Activated CD8-positive, alpha-beta T cell treated with anti-CD3 and anti-CD28 coated beads, Interleukin-2, amount 10 ng/mL, durations not matched to agents 7 days and 5 days (primary cell): ENCODE results near the gene ADAM22. TPM values are rescaled to one million over a fixed set of nuclear protein-coding genes. Genes with fewer than 3 reads are reported as not detected.

Experiments
- ATAC-seq: fragments of 150-1000 bp; cut with Tn5 transposase; one replicate; pipeline ENCODE4 v1.10.0; 2021; ENCODE audit warnings: moderate library complexity
- CTCF ChIA-PET: fragments of 350-600 bp; sonication (Branson Sonifier 250); formaldehyde crosslinking; loops from one replicate; lab custom pipeline; 2021; ENCODE audit warnings: antibody characterized with exemption; lab: Charles Lee
- POLR2A ChIA-PET: fragments of 350-600 bp; sonication (Branson Sonifier 250); formaldehyde crosslinking; loops from one replicate; lab custom pipeline; 2021; ENCODE audit warnings: antibody characterized with exemption; lab: Charles Lee
- DNase-seq: peaks from one replicate; pipeline ENCODE4 v3.0.0-alpha.2; 2020
- H3K27ac Mint-ChIP-seq: one replicate; pipeline ENCODE4 v1.8.0; 2021; ENCODE audit warnings: mild to moderate bottlenecking, mixed read lengths
- H3K27me3 Mint-ChIP-seq: one replicate; pipeline ENCODE4 v1.8.0; 2021; ENCODE audit warnings: low read depth, mixed read lengths
- H3K36me3 Mint-ChIP-seq: one replicate; pipeline ENCODE4 v1.8.0; 2021; ENCODE audit warnings: low read depth, mixed read lengths
- H3K4me1 Mint-ChIP-seq: one replicate; pipeline ENCODE4 v1.8.0; 2021; ENCODE audit warnings: low read depth, mixed read lengths
- H3K4me3 Mint-ChIP-seq: one replicate; pipeline ENCODE4 v1.8.0; 2021; ENCODE audit warnings: mild to moderate bottlenecking, mixed read lengths
- H3K9me3 Mint-ChIP-seq: one replicate; pipeline ENCODE4 v1.8.0; 2022; ENCODE audit warnings: mixed read lengths; ENCODE audit not compliant: insufficient read depth
- total RNA-seq, 2 experiments: library from RNA; stranded (reverse); gene quantifications; one replicate each; pipeline ENCODE4 v1.2.3, GENCODE V29; 2021

ADAM22 gene
- total RNA-seq, 2 experiments from 2014 or later: 2.2 to 3.1 TPM

GRCh38 chr7:88224601-88225275 is 290.7 kb downstream of the ADAM22 start:
- Mint-ChIP-seq H3K4me3 (no peak overlapping the region), H3K27me3 (peaks cover 7% of the 10 kb centered on the region), H3K27ac (no peak overlapping the region), H3K36me3 (no peaks in the 10 kb centered on the region), H3K9me3 (peaks cover 4% of the 10 kb centered on the region), H3K4me1 (peaks cover 9% of the 10 kb centered on the region)
- ATAC-seq (no peak), DNase-seq (no peak)
- CTCF ChIA-PET: interaction anchor here (1.2 kb wide), 1 partner anchor 291 kb away, joined by 3 read pairs; the partner anchor contains the start of gene ADAM22
- POLR2A ChIA-PET: no interaction called here

GRCh38 chr7:88226201-88226600 is 292.1 kb downstream of the ADAM22 start:
- Mint-ChIP-seq H3K27me3 (peaks cover 17% of the 10 kb centered on the region), H3K4me3 (no peak overlapping the region), H3K9me3 (peaks cover 4% of the 10 kb centered on the region), H3K27ac (no peak overlapping the region), H3K36me3 (no peaks in the 10 kb centered on the region), H3K4me1 (peaks cover under 1% of the 10 kb centered on the region)
- DNase-seq: no peak
- CTCF ChIA-PET: interaction anchor here (1.0 kb wide), 1 partner anchor 19 kb away, joined by 3 read pairs; no protein-coding TSS in a partner anchor
- ATAC-seq: no peak
- POLR2A ChIA-PET: no interaction called here

DNA sequence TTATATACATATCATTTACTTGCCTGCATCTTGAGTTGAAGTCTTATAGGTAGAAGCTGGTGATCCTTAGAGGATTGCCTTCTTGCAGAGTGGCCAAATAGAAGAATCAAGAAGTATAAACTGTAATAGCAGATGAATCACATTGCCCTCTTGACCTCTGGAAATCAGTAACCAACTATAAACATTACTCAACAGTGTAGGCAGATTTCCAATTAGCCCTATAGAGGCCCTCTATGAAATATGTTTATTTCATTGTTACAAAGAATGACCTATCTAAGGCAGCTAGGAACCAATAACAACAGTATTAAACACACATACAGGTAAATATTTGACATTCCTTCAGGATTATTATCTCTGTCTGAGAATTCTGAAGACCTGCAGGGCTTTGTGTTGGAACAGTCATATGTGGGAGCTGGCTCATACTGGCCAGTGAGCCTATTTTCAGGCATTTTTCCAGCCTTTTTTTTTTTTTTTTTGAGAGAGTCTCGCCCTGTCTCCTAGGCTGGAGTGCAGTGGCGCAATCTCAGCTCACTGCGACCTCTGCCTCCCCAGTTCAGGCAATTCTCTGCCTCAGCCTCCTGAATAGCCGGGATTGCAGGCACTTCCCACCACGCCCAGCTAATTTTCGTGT is 292.9 kb downstream of the ADAM22 start:
- H3K9me3 Mint-ChIP-seq: peaks cover 4% of the 10 kb centered on the region
- ChIA-PET POLR2A (no interaction called here), CTCF (interaction anchor here (1.0 kb wide), 1 partner anchor 18 kb away, joined by 3 read pairs; no protein-coding TSS in a partner anchor)
- H3K4me1 Mint-ChIP-seq: no peaks in the 10 kb centered on the region
- H3K27ac Mint-ChIP-seq: no peak overlapping the region
- H3K36me3 Mint-ChIP-seq: no peaks in the 10 kb centered on the region
- H3K4me3 Mint-ChIP-seq: no peak overlapping the region
- DNase-seq (no peak), ATAC-seq (no peak)
- H3K27me3 Mint-ChIP-seq: peaks cover 20% of the 10 kb centered on the region

DNA sequence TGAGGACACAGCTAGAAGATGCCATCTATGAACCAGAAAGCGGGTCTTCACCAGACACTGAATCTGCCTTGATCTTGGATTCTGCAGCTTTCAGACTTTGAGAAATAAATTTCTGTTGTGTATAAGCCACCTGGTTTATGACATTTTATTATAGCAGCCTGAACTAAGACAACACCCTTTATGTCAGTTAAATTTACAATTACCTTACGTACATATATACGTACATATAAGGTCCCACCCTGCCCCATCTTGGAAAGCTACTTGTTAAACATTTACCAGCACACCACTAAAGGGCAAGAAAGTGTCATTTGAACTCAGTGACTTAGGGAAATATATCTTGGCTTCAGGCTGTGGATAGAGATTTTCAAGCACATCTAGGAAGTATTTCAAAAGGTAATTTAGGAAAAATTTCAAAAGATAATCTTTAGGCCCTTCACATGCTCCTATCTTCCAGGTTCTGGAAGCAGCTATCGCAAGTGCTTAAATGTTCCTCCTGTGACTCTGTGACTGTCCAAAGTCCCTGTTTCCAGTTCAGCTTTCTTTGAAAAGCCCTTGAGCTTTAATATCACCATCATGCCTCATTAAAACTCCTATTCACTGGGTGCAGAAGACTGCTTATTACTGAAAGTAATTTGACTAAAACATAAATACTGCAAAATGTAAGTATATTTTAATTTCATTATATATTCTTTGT is 295.4 kb downstream of the ADAM22 start:
- Mint-ChIP-seq H3K27ac (no peak overlapping the region), H3K9me3 (peaks cover 4% of the 10 kb centered on the region), H3K4me1 (no peaks in the 10 kb centered on the region), H3K4me3 (no peak overlapping the region), H3K36me3 (no peaks in the 10 kb centered on the region), H3K27me3 (peaks cover 23% of the 10 kb centered on the region)
- CTCF ChIA-PET: interaction anchor here (1.5 kb wide), 1 partner anchor 25 kb away, joined by 3 read pairs; no protein-coding TSS in a partner anchor
- ATAC-seq (no peak), DNase-seq (no peak)
- POLR2A ChIA-PET: no interaction called here

GRCh38 chr7:88230646-88231045 is 296.6 kb downstream of the ADAM22 start:
- CTCF ChIA-PET: no interaction called here
- ATAC-seq (no peak), DNase-seq (no peak)
- Mint-ChIP-seq H3K27ac (no peak overlapping the region), H3K36me3 (no peaks in the 10 kb centered on the region), H3K9me3 (peaks cover 4% of the 10 kb centered on the region), H3K4me1 (no peaks in the 10 kb centered on the region), H3K4me3 (no peak overlapping the region), H3K27me3 (peaks cover 24% of the 10 kb centered on the region)
- POLR2A ChIA-PET: no interaction called here

GRCh38 chr7:88233828-88234227 is 299.8 kb downstream of the ADAM22 start:
- DNase-seq: no peak
- H3K9me3 Mint-ChIP-seq: no peaks in the 10 kb centered on the region
- peaks cover 4% of the 10 kb centered on the region for H3K4me1 Mint-ChIP-seq
- ATAC-seq: no peak
- peaks cover 27% of the 10 kb centered on the region for H3K27me3 Mint-ChIP-seq
- no peak overlapping the region for H3K4me3 Mint-ChIP-seq
- CTCF ChIA-PET: no interaction called here
- no peak overlapping the region for H3K27ac Mint-ChIP-seq
- POLR2A ChIA-PET: no interaction called here
- no peaks in the 10 kb centered on the region for H3K36me3 Mint-ChIP-seq

- no peak overlapping the region for H3K27ac Mint-ChIP-seq
- no peak overlapping the region for H3K4me3 Mint-ChIP-seq
- H3K9me3 Mint-ChIP-seq: no peaks in the 10 kb centered on the region
- ATAC-seq (no peak), DNase-seq (no peak)
- peaks cover 16% of the 10 kb centered on the region for H3K27me3 Mint-ChIP-seq
- CTCF ChIA-PET: no interaction called here
- peaks cover 4% of the 10 kb centered on the region for H3K4me1 Mint-ChIP-seq
- POLR2A ChIA-PET: no interaction called here
- no peaks in the 10 kb centered on the region for H3K36me3 Mint-ChIP-seq
Observed at GRCh38 chr7:88239852-88240251, 305.8 kb downstream of the ADAM22 start.

- H3K4me1 Mint-ChIP-seq: no peaks in the 10 kb centered on the region
- H3K27ac Mint-ChIP-seq: no peak overlapping the region
- CTCF ChIA-PET: interaction anchor here (0.9 to 2.6 kb wide), 8 partner anchors 23 to 1380 kb away, joined by 3 to 7 read pairs (median 4); partner anchors contain the start of gene SRI
- no peaks in the 10 kb centered on the region for H3K9me3 Mint-ChIP-seq
- H3K4me3 Mint-ChIP-seq: no peak overlapping the region
- POLR2A ChIA-PET: no interaction called here
- DNase-seq (no peak), ATAC-seq (no peak)
- H3K36me3 Mint-ChIP-seq: no peaks in the 10 kb centered on the region
- H3K27me3 Mint-ChIP-seq: peaks cover 18% of the 10 kb centered on the region
Observed at GRCh38 chr7:88243345-88243909, 309.4 kb downstream of the ADAM22 start.

- H3K27me3 Mint-ChIP-seq: peaks cover 18% of the 10 kb centered on the region
- no peaks in the 10 kb centered on the region for H3K4me1 Mint-ChIP-seq
- no peak overlapping the region for H3K4me3 Mint-ChIP-seq
- H3K9me3 Mint-ChIP-seq: no peaks in the 10 kb centered on the region
- ChIA-PET CTCF (interaction anchor here (1.2 to 2.6 kb wide), 4 partner anchors 24 to 591 kb away, joined by 4 to 7 read pairs (median 5); partner anchors contain the start of gene SRI), POLR2A (no interaction called here)
- H3K27ac Mint-ChIP-seq: no peak overlapping the region
- DNase-seq (no peak), ATAC-seq (no peak)
- H3K36me3 Mint-ChIP-seq: no peaks in the 10 kb centered on the region
Observed at GRCh38 chr7:88244258-88244657, 310.2 kb downstream of the ADAM22 start.
